Measurements from ENCODE around the gene SERPINB11. TPM values are rescaled to one million over a fixed set of nuclear protein-coding genes. Genes with fewer than 3 reads are reported as not detected.

Gene SERPINB11
- total RNA-seq, 1 donor from 2014 or later = not detected

- Mint-ChIP-seq H3K36me3 (no peaks in the 10 kb centered on the region), H3K4me3 (no peak overlapping the region), H3K4me1 (no peaks in the 10 kb centered on the region), H3K27me3 (ENCODE audit: low read depth) (peaks cover 2% of the 10 kb centered on the region), H3K27ac (no peak overlapping the region), H3K9me3 (peaks cover 18% of the 10 kb centered on the region)
- TF ChIP-seq, protein P1, sequence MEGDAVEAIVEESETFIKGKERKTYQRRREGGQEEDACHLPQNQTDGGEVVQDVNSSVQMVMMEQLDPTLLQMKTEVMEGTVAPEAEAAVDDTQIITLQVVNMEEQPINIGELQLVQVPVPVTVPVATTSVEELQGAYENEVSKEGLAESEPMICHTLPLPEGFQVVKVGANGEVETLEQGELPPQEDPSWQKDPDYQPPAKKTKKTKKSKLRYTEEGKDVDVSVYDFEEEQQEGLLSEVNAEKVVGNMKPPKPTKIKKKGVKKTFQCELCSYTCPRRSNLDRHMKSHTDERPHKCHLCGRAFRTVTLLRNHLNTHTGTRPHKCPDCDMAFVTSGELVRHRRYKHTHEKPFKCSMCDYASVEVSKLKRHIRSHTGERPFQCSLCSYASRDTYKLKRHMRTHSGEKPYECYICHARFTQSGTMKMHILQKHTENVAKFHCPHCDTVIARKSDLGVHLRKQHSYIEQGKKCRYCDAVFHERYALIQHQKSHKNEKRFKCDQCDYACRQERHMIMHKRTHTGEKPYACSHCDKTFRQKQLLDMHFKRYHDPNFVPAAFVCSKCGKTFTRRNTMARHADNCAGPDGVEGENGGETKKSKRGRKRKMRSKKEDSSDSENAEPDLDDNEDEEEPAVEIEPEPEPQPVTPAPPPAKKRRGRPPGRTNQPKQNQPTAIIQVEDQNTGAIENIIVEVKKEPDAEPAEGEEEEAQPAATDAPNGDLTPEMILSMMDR (IDR thresholded peaks at IDR 0.05; ENCODE audit: unreplicated experiment) = no peak
- no peak for DNase-seq (ENCODE audit: low spot score in 2 of 2, unreplicated experiment in 2 of 2)
Measured at GRCh38 chr18:63736876-63737275, 34.1 kb downstream of the SERPINB11 start.

GRCh38 chr18:63741769-63742168, 39.0 kb downstream of the SERPINB11 start:
- Mint-ChIP-seq H3K9me3 (peaks cover 5% of the 10 kb centered on the region), H3K4me1 (no peaks in the 10 kb centered on the region), H3K36me3 (no peaks in the 10 kb centered on the region), H3K4me3 (no peak overlapping the region), H3K27me3 (ENCODE audit: low read depth) (peaks cover 2% of the 10 kb centered on the region), H3K27ac (no peak overlapping the region)
- no peak for DNase-seq (ENCODE audit: low spot score in 2 of 2, unreplicated experiment in 2 of 2)
- TF ChIP-seq, protein P1 (IDR thresholded peaks at IDR 0.05; ENCODE audit: unreplicated experiment) = no peak

GRCh38 chr18:63747006-63747405, 44.2 kb downstream of the SERPINB11 start:
- Mint-ChIP-seq H3K9me3 (no peaks in the 10 kb centered on the region), H3K27me3 (ENCODE audit: low read depth) (no peaks in the 10 kb centered on the region), H3K27ac (no peak overlapping the region), H3K36me3 (no peaks in the 10 kb centered on the region), H3K4me1 (no peaks in the 10 kb centered on the region), H3K4me3 (no peak overlapping the region)
- DNase-seq (ENCODE audit: low spot score in 2 of 2, unreplicated experiment in 2 of 2) = no peak
- TF ChIP-seq, protein P1 (IDR thresholded peaks at IDR 0.05; ENCODE audit: unreplicated experiment) = no peak

GRCh38 chr18:63749489-63749888, 46.7 kb downstream of the SERPINB11 start:
- Mint-ChIP-seq H3K4me1 (no peaks in the 10 kb centered on the region), H3K9me3 (peaks cover 6% of the 10 kb centered on the region), H3K27ac (no peak overlapping the region), H3K27me3 (ENCODE audit: low read depth) (no peaks in the 10 kb centered on the region), H3K36me3 (no peaks in the 10 kb centered on the region), H3K4me3 (no peak overlapping the region)
- TF ChIP-seq, protein P1 (IDR thresholded peaks at IDR 0.05; ENCODE audit: unreplicated experiment) = no peak
- DNase-seq (ENCODE audit: low spot score in 2 of 2, unreplicated experiment in 2 of 2) = no peak

DNA sequence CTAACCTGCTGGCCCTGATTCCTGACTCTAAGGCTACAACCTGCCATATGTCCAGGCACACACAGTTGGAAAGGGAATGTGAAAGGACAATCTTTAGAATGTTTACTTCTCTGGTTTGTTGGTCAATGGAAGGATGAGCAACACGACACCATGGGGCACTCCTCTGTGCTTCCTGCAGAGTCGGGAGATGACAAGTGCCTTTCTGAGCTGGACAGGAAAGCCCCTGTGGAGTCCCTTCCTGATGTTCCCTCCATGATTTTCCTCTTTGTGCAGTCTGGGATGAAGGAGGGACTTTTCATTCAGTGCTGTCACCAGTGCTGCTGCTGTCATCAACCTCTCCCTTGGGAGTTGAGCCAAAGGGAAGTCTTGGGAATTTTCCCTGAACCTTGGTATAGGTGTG, 49.9 kb downstream of the SERPINB11 start:
- H3K9me3 Mint-ChIP-seq = peaks cover 6% of the 10 kb centered on the region
- H3K4me1 Mint-ChIP-seq = no peaks in the 10 kb centered on the region
- TF ChIP-seq, protein P1 (IDR thresholded peaks at IDR 0.05; ENCODE audit: unreplicated experiment) = no peak
- no peaks in the 10 kb centered on the region for H3K36me3 Mint-ChIP-seq
- H3K4me3 Mint-ChIP-seq = no peak overlapping the region
- DNase-seq (ENCODE audit: low spot score in 2 of 2, unreplicated experiment in 2 of 2) = no peak
- no peak overlapping the region for H3K27ac Mint-ChIP-seq
- no peaks in the 10 kb centered on the region for H3K27me3 Mint-ChIP-seq (ENCODE audit: low read depth)

GRCh38 chr18:63753676-63754075, 50.9 kb downstream of the SERPINB11 start:
- no peak for DNase-seq (ENCODE audit: low spot score in 2 of 2, unreplicated experiment in 2 of 2)
- TF ChIP-seq, protein P1 (IDR thresholded peaks at IDR 0.05; ENCODE audit: unreplicated experiment) = no peak

More at GRCh38 chr18:63753676-63754075, 50.9 kb downstream of the SERPINB11 start:
- no peak overlapping the region for H3K4me3 Mint-ChIP-seq
- peaks cover 6% of the 10 kb centered on the region for H3K9me3 Mint-ChIP-seq
- no peaks in the 10 kb centered on the region for H3K36me3 Mint-ChIP-seq
- no peaks in the 10 kb centered on the region for H3K4me1 Mint-ChIP-seq
- no peaks in the 10 kb centered on the region for H3K27me3 Mint-ChIP-seq (ENCODE audit: low read depth)
- H3K27ac Mint-ChIP-seq = no peak overlapping the region
